GM10266 (cell line): ENCODE data around the gene AZI2.
A peak's percentile ranks its signal among the peaks of the same experiment; 100 is the strongest.

ENCODE experiments used
- DNase-seq: peaks from one replicate; pipeline ENCODE4 v3.0.0; 2012; ENCODE audit errors: extremely low spot score
- TF ChIP-seq, protein P1 (sequence below): IDR thresholded peaks from 2 replicates; pipeline ENCODE4 v1.5.1; 2012; ENCODE audit warnings: mild to moderate bottlenecking, low read depth; ENCODE audit not compliant: control insufficient read depth, insufficient read depth; ENCODE audit errors: missing control alignments

Gene AZI2, protein sequence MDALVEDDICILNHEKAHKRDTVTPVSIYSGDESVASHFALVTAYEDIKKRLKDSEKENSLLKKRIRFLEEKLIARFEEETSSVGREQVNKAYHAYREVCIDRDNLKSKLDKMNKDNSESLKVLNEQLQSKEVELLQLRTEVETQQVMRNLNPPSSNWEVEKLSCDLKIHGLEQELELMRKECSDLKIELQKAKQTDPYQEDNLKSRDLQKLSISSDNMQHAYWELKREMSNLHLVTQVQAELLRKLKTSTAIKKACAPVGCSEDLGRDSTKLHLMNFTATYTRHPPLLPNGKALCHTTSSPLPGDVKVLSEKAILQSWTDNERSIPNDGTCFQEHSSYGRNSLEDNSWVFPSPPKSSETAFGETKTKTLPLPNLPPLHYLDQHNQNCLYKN

DNA sequence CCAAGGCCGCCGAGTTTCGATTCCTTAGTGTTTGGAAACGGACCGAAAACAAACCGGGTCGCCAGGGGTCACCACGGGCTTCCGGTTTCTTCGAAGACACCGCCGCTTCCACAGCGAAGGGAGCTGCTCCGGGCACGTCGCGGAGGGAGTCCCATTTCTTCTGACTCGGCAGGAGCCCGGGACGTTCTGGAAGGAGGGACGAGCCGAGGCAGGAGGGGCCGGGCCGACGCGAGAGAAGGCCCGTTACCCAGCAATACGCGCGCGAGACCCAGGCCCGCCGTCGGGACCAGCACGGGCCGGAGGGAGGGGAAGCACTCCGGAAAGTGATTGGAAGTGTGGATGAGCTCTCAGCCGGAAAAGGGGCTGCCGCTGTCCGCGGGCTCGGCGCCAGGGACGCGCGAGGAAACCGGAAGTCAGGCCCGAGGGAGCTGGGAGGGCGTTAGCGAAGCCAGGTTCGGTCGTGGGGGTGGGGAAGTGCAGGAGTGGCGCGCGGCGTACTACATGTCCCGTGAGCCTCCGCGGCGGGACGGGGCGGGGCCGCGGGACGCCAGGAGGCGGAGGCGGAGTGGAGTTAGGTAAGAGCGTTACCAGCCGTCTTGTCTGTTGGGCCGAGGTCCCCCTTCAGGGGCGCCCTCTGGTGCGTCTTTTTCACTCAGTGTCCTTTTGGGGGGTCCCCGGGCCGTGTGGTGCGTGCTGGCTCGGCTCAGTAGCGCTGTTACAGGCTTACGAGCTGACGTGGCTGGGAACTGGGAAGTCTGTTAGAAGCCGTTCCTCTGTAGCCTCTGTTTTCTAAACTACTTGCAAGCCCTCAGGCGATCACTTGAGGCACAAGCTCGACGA is at the start of gene AZI2, which contains the start of gene ZCWPW2:
AZI2 (minus strand) TSS at position 196 of the 840 bp plus-strand sequence. CDS start 8,207 bp downstream, outside the sequence.
ZCWPW2 (plus strand) TSS at position 93 of the 840 bp plus-strand sequence. CDS start 64,348 bp downstream, outside the sequence.
- DNase-seq: peak; percentile 80
- TF ChIP-seq, protein P1, sequence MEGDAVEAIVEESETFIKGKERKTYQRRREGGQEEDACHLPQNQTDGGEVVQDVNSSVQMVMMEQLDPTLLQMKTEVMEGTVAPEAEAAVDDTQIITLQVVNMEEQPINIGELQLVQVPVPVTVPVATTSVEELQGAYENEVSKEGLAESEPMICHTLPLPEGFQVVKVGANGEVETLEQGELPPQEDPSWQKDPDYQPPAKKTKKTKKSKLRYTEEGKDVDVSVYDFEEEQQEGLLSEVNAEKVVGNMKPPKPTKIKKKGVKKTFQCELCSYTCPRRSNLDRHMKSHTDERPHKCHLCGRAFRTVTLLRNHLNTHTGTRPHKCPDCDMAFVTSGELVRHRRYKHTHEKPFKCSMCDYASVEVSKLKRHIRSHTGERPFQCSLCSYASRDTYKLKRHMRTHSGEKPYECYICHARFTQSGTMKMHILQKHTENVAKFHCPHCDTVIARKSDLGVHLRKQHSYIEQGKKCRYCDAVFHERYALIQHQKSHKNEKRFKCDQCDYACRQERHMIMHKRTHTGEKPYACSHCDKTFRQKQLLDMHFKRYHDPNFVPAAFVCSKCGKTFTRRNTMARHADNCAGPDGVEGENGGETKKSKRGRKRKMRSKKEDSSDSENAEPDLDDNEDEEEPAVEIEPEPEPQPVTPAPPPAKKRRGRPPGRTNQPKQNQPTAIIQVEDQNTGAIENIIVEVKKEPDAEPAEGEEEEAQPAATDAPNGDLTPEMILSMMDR: peak; percentile 22

DNA sequence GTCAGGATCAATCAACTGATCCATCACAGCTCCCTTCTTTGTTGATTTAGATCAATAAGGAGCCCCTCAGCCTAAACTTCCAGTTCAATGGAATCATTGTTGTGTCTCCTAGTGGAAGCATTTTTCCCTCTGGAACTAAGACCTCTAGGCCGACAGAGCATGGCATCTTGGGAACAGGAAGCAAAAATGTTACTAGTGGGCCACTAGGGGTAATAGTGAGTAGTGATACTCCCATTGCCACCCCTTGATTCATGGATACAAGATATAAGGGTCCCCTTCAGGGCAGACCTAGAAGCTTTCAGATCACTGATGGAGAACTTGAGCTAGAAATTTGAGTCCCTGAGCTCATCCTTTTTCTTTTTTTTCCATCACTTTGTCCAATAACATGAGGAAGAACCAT is 40.4 kb upstream of the AZI2 start:
- DNase-seq: no peak
- TF ChIP-seq, protein P1: no peak

DNA sequence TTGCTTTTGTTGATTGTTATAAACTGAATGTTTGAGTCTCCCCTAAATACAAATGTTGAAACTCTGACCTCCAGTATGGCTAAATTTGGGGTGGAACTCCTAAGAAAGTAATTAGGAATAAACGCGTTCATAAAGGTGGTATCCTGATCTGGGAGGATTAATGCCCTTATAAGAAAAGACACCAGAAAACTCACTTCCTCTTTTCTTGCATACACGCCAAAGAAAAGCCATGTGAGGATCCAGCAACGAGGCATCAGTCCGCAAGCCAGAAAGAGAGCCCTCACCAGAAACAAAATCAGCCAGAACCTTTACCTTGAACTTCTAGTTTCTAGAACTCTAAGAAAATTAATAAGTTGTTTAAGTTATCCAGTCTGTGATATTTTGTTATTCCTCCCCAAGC is 37.4 kb upstream of the AZI2 start:
- DNase-seq: no peak
- TF ChIP-seq, protein P1: no peak

DNA sequence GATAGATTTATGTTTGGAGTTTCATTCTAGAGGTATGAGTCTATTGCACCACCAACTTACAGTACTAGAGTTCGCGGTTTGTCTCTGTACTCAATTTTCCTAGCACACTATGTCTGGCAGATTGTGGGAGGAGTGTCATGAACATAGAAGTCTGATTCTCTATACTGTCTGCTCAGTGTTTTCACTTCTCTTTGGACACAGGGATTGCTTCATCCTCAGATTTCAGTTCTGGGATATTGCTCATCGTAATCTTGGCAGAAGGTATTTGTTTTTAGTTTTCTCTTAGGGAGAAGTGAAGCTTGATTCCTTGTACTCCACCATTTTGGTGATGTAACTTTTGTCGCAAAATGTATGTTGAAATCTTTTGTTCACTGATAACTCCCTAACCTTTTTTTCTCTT is 27.8 kb upstream of the AZI2 start:
- TF ChIP-seq, protein P1: no peak
- DNase-seq: no peak

DNA sequence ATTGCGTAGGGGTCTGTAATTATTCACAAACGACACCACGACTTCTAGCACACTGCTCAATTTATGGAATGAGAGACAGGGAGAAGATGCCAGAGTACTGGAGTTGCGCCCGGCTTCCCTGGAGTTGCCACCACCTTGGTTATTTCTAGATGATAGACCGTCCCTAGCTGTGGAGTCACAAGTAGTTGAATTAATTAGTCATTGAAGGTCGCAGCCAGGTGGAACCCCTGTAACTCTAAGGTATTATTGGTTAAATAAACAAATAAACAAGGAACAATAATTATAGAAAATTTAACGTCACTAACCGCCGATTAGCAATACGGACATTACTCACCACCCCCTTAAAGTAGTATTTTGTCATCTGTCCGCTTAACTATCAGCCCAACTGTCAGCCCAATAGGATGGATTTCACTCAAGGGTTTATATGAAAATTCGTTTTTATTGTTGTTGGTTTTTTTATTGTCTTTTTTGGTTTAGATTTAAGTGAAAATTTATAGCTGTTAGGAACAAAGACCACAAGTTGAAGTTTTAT is 911 bp upstream of the AZI2 start:
- TF ChIP-seq, protein P1: no peak
- DNase-seq: no peak

DNA sequence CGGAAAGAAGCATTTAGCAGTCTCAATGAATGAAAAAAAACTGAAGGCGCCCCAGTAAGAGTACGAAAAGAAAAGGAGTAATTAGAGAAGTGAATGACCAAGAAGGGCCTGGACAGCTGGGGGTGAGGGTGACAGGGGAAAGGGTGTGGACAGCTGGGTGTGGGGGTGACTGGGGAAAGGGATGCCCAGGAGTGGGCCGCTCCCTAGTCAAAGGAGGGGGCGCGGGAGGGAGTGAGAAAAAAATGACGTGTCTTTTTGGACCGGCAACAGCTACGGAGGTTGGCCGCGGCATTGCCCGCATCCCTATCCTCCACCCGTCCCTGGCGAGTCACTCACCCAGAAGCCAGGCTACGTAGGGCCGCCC is 377 bp downstream of the AZI2 start:
- TF ChIP-seq, protein P1: no peak
- DNase-seq: no peak
